HCT116 (cell line): ENCODE measurements around the gene KDM6B. TPM values are rescaled to one million over a fixed set of nuclear protein-coding genes. Genes with fewer than 3 reads are reported as not detected.
A peak's percentile ranks its signal among the peaks of the same experiment; 100 is the strongest.

Source experiments
- CBX3 ChIP-seq: IDR thresholded peaks from 2 replicates; pipeline ENCODE4 v1.6.1; 2012; ENCODE audit warnings: low read depth
- ELF1 ChIP-seq: IDR thresholded peaks from 2 replicates; pipeline ENCODE4 v1.6.1; 2012; ENCODE audit warnings: low read depth, borderline replicate concordance
- EZH2 ChIP-seq: fragments of 200-600 bp; sonication (generic); IDR thresholded peaks from 2 replicates; pipeline ENCODE4 v1.6.1; 2017; ENCODE audit warnings: antibody characterized with exemption, mixed run types
- JUND ChIP-seq: IDR thresholded peaks from 2 replicates; pipeline ENCODE4 v1.6.1; 2012
- POLR2AphosphoS5 ChIP-seq: IDR thresholded peaks from 2 replicates; pipeline ENCODE4 v1.6.1; 2011; ENCODE audit warnings: mild to moderate bottlenecking, low read depth, low read length, moderate library complexity
- RAD21 ChIP-seq: IDR thresholded peaks from 2 replicates; pipeline ENCODE4 v1.6.1; 2012; ENCODE audit warnings: low read depth, mild to moderate bottlenecking
- SIN3A ChIP-seq: IDR thresholded peaks from 2 replicates; pipeline ENCODE4 v1.6.1; 2012; ENCODE audit warnings: low read depth
- SP1 ChIP-seq: IDR thresholded peaks from 2 replicates; pipeline ENCODE4 v1.6.1; 2012; ENCODE audit warnings: low read depth
- TCF7L2 ChIP-seq: IDR thresholded peaks from 2 replicates; pipeline ENCODE4 v1.7.0; 2011; ENCODE audit warnings: borderline replicate concordance, inconsistent platforms; ENCODE audit not compliant: insufficient read depth, insufficient read length; ENCODE audit errors: extremely low read depth
- YY1 ChIP-seq: IDR thresholded peaks from 2 replicates; pipeline ENCODE4 v1.6.1; 2011; ENCODE audit warnings: low read length, low read depth, moderate library complexity, mild to moderate bottlenecking; ENCODE audit not compliant: insufficient replicate concordance; ENCODE audit errors: extremely low read depth
- ZFX ChIP-seq: fragments of 450-650 bp; IDR thresholded peaks from 2 replicates; pipeline ENCODE4 v1.6.1; 2017
- total RNA-seq: library from RNA; stranded (reverse); gene quantifications from one replicate; pipeline ENCODE4 v1.2.1, GENCODE V29; 2021; ENCODE audit not compliant: unreplicated experiment
- TF ChIP-seq, protein P1 (sequence below): IDR thresholded peaks from 2 replicates; pipeline ENCODE4 v1.6.1; 2012; ENCODE audit warnings: low read depth
- TF ChIP-seq, protein P2 (sequence below): IDR thresholded peaks from 2 replicates; pipeline ENCODE4 v1.6.1; 2012

The KDM6B gene
- total RNA-seq, 1 experiment from 2014 or later: 42.1 TPM

DNA sequence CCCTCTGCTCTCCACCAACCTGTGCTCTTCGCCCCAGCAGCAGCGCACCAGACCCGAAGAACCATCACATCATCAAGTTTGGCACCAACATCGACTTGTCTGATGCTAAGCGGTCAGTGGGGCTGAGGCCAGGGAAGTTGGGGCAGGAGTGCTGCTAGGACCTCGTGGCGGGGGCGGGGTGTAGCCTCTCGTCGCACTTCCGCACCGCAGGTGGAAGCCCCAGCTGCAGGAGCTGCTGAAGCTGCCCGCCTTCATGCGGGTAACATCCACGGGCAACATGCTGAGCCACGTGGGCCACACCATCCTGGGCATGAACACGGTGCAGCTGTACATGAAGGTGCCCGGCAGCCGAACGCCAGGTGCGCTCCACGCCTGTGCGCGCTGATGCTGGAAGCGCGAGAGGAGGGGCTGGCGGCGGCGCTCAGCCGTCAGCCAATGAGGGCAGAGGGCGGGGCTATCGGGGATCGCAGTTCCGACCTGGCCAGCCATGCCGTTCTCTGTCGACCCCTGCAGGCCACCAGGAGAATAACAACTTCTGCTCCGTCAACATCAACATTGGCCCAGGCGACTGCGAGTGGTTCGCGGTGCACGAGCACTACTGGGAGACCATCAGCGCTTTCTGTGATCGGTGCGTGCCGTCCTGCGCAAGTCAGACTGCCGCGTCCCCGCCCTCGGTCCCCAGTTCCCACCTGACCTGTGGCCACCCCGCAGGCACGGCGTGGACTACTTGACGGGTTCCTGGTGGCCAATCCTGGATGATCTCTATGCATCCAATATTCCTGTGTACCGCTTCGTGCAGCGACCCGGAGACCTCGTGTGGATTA is 17.6 kb downstream of the KDM6B start (continued):
- TF ChIP-seq, protein P1, sequence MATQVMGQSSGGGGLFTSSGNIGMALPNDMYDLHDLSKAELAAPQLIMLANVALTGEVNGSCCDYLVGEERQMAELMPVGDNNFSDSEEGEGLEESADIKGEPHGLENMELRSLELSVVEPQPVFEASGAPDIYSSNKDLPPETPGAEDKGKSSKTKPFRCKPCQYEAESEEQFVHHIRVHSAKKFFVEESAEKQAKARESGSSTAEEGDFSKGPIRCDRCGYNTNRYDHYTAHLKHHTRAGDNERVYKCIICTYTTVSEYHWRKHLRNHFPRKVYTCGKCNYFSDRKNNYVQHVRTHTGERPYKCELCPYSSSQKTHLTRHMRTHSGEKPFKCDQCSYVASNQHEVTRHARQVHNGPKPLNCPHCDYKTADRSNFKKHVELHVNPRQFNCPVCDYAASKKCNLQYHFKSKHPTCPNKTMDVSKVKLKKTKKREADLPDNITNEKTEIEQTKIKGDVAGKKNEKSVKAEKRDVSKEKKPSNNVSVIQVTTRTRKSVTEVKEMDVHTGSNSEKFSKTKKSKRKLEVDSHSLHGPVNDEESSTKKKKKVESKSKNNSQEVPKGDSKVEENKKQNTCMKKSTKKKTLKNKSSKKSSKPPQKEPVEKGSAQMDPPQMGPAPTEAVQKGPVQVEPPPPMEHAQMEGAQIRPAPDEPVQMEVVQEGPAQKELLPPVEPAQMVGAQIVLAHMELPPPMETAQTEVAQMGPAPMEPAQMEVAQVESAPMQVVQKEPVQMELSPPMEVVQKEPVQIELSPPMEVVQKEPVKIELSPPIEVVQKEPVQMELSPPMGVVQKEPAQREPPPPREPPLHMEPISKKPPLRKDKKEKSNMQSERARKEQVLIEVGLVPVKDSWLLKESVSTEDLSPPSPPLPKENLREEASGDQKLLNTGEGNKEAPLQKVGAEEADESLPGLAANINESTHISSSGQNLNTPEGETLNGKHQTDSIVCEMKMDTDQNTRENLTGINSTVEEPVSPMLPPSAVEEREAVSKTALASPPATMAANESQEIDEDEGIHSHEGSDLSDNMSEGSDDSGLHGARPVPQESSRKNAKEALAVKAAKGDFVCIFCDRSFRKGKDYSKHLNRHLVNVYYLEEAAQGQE: no peak
- TF ChIP-seq CBX3 (no peak; the same call in 1 of the 2 replicates), ZFX (no peak; the same call in 1 of the 2 replicates), POLR2AphosphoS5 (peak; percentile 91), TCF7L2 (peak; percentile 76), SP1 (peak; percentile 76), YY1 (no peak), SIN3A (peak; percentile 95), EZH2 (no peak), JUND (no peak), ELF1 (no peak; the same call in 1 of the 2 replicates), RAD21 (peak; percentile 98)
- TF ChIP-seq, protein P2, sequence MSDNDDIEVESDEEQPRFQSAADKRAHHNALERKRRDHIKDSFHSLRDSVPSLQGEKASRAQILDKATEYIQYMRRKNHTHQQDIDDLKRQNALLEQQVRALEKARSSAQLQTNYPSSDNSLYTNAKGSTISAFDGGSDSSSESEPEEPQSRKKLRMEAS: peak; percentile 98
- TF ChIP-seq, all 23 proteins: peak for 8
